Ishikawa (cell line): ENCODE data around the gene NAT10.

Source experiments
- CEBPB ChIP-seq: IDR thresholded peaks from 2 replicates; pipeline ENCODE4 v1.6.1; 2012
- CREB1 ChIP-seq: IDR thresholded peaks from 2 replicates; pipeline ENCODE4 v1.6.1; 2012; ENCODE audit warnings: low read depth
- EGR1 ChIP-seq: IDR thresholded peaks from 2 replicates; pipeline ENCODE4 v1.6.1; 2012
- EP300 ChIP-seq: IDR thresholded peaks from 2 replicates; pipeline ENCODE4 v1.6.1; 2012; ENCODE audit warnings: borderline replicate concordance
- FOXM1 ChIP-seq: IDR thresholded peaks from 2 replicates; pipeline ENCODE4 v1.6.1; 2012; ENCODE audit warnings: low read depth, borderline replicate concordance
- MAX ChIP-seq: IDR thresholded peaks from 2 replicates; pipeline ENCODE4 v1.6.1; 2012
- NFIC ChIP-seq: IDR thresholded peaks from 2 replicates; pipeline ENCODE4 v1.6.1; 2012
- RAD21 ChIP-seq: IDR thresholded peaks from 2 replicates; pipeline ENCODE4 v1.6.1; 2012; ENCODE audit warnings: low read depth
- REST ChIP-seq: IDR thresholded peaks from 2 replicates; pipeline ENCODE4 v1.6.1; 2012; ENCODE audit warnings: low read depth, mild to moderate bottlenecking
- TAF1 ChIP-seq: IDR thresholded peaks from 2 replicates; pipeline ENCODE4 v1.6.1; 2012; ENCODE audit warnings: low read depth, mild to moderate bottlenecking
- TCF12 ChIP-seq: IDR thresholded peaks from 2 replicates; pipeline ENCODE4 v1.6.1; 2012; ENCODE audit warnings: low read depth
- TEAD4 ChIP-seq: IDR thresholded peaks from 2 replicates; pipeline ENCODE4 v1.6.1; 2012
- YY1 ChIP-seq: IDR thresholded peaks from 2 replicates; pipeline ENCODE4 v1.6.1; 2012; ENCODE audit warnings: low read depth
- ZBTB7A ChIP-seq: IDR thresholded peaks from 2 replicates; pipeline ENCODE4 v1.6.1; 2012; ENCODE audit warnings: low read depth
- TF ChIP-seq, protein P1 (sequence below): IDR thresholded peaks from 2 replicates; pipeline ENCODE4 v1.6.1; 2012

NAT10 gene

GRCh38 chr11:34191578-34191977 is 86.1 kb downstream of the NAT10 start:
- TF ChIP-seq EP300 (no peak), TAF1 (no peak), TCF12 (no peak), ZBTB7A (no peak), YY1 (no peak), NFIC (no peak), EGR1 (no peak), TEAD4 (no peak), REST (no peak), MAX (no peak), RAD21 (no peak)
- TF ChIP-seq, protein P1, sequence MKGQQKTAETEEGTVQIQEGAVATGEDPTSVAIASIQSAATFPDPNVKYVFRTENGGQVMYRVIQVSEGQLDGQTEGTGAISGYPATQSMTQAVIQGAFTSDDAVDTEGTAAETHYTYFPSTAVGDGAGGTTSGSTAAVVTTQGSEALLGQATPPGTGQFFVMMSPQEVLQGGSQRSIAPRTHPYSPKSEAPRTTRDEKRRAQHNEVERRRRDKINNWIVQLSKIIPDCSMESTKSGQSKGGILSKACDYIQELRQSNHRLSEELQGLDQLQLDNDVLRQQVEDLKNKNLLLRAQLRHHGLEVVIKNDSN: no peak

GRCh38 chr11:34192481-34193401 is 87.3 kb downstream of the NAT10 start:
- no peak for TF ChIP-seq EP300
- no peak for TF ChIP-seq CEBPB
- TF ChIP-seq FOXM1: no peak

DNA sequence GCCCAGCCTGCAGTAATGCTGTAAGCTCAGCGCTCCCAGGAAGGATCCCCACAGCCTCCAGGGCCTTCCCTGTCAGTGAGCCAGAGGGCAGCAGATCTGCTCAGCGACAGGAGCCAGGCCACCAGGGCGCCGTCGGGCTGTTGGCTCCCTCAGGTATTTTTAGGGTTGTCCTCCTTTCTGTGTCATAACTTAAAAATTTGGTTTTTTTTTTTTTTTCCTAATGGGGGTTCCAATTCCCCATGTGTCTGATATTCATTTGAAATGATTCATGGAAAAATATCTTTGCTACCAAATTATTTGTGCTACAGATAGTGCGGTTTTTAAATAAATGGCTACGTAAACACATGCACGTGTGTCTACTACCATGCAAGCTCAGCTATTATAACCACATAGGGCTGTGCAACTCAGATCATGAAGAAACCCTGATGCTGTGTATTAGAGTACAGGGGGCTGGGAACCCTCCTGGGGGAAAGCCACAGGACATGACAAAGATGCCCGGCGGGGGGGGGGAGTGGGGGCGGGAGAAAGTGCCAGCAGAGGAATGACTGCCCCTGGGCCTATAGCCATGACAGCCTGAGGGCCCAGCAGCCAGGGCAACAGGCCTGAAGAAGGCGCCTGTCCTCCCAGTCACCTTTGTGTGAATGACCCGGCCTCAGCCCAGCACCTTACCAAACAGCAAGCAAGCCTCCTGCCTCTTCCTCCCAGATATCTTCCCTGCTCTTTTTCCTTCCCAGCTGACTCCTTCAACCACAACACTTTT is 89.3 kb downstream of the NAT10 start:
- TF ChIP-seq CREB1 (no peak), YY1 (no peak), FOXM1 (no peak), MAX (no peak), CEBPB (no peak), RAD21 (no peak), ZBTB7A (no peak), EP300 (no peak), TCF12 (no peak), REST (no peak), TAF1 (no peak), EGR1 (no peak), TEAD4 (no peak), NFIC (no peak)
- TF ChIP-seq, protein P1: no peak
